ENCODE data around the gene CBX5. TPM values are rescaled to one million over a fixed set of nuclear protein-coding genes. Genes with fewer than 3 reads are reported as not detected.

The CBX5 gene
- total RNA-seq, 4 donors from 2014 or later: 32.5 to 62.4 (median 49.3) TPM

DNA sequence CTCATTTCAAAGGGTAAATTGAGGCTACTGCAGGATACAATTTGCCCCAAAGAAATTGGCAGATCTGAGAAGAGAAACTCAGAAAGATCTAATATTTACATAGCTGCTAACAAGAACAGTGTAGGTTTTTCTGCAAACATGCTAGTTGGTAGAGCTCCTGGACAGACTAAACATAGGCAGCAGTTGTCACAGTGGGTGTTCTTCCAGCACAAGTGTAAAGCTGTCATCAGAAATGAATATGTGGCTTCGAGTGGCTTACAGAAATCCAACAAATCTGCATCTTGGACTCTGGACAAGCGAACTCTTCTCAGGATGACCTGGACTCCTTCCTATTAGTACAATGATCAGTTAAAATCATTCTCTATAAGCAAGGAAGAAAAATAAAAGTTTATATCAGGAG, 5.9 kb downstream of the CBX5 start:
- Histone ChIP-seq H3K36me3 (peaks cover 0 to 15% of the 10 kb centered on the region in 2 donors), H3K9me3 (no peaks in the 10 kb centered on the region), H3K4me3 (no peak overlapping the region), H3K4me1 (peaks cover 7 to 56% (median 12%) of the 10 kb centered on the region in 3 donors), H3K27ac (peak overlapping the region in 1 of 4 donors; percentile 1), H3K27me3 (no peaks in the 10 kb centered on the region)
- no peak for ATAC-seq
- 61 to 70% methylated on average over 2 of the region's 2 CpGs for WGBS, 2 donors (ENCODE audit: low coverage in 1 of 2)
- no peak for TF ChIP-seq POLR2A (IDR thresholded peaks at IDR 0.05)
- TF ChIP-seq POLR2AphosphoS5 (IDR thresholded peaks at IDR 0.05): no peak
- TF ChIP-seq, protein P1, sequence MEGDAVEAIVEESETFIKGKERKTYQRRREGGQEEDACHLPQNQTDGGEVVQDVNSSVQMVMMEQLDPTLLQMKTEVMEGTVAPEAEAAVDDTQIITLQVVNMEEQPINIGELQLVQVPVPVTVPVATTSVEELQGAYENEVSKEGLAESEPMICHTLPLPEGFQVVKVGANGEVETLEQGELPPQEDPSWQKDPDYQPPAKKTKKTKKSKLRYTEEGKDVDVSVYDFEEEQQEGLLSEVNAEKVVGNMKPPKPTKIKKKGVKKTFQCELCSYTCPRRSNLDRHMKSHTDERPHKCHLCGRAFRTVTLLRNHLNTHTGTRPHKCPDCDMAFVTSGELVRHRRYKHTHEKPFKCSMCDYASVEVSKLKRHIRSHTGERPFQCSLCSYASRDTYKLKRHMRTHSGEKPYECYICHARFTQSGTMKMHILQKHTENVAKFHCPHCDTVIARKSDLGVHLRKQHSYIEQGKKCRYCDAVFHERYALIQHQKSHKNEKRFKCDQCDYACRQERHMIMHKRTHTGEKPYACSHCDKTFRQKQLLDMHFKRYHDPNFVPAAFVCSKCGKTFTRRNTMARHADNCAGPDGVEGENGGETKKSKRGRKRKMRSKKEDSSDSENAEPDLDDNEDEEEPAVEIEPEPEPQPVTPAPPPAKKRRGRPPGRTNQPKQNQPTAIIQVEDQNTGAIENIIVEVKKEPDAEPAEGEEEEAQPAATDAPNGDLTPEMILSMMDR (IDR thresholded peaks at IDR 0.05): no peak
- TF ChIP-seq EP300 (IDR thresholded peaks at IDR 0.05): no peak

DNA sequence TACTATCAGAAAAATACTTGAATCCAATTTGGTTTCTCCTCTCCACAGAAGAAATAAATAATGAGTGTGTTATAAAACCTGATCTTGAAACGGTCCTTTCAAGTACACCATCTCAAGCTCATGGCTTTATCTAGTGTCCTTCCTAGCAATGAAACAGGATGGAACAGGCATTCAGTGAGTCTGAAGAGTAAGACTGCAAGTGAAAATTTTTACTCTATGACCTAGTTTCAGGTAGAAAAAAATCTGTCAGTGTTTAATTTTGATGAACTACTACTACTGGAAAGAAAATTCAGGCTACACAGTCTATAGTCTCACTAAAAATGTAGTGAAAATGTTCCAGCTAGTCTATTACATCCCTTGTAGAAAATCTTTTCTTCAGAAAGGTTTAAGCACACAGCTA, 7.7 kb downstream of the CBX5 start:
- Histone ChIP-seq H3K36me3 (peaks cover 0 to 15% of the 10 kb centered on the region in 2 donors), H3K9me3 (no peaks in the 10 kb centered on the region), H3K4me3 (no peak overlapping the region), H3K27ac (peak overlapping the region in 1 of 4 donors; percentile 30), H3K4me1 (peaks cover 0 to 39% (median 0%) of the 10 kb centered on the region in 3 donors), H3K27me3 (no peaks in the 10 kb centered on the region)
- WGBS, 2 donors (ENCODE audit: low coverage in 1 of 2): 59 to 86% methylated on average over 1 of the region's 1 CpG
- ATAC-seq: no peak
- TF ChIP-seq EP300 (IDR thresholded peaks at IDR 0.05) (no peak), POLR2A (IDR thresholded peaks at IDR 0.05) (no peak), POLR2AphosphoS5 (IDR thresholded peaks at IDR 0.05) (no peak)
- TF ChIP-seq, protein P1 (IDR thresholded peaks at IDR 0.05): no peak

DNA sequence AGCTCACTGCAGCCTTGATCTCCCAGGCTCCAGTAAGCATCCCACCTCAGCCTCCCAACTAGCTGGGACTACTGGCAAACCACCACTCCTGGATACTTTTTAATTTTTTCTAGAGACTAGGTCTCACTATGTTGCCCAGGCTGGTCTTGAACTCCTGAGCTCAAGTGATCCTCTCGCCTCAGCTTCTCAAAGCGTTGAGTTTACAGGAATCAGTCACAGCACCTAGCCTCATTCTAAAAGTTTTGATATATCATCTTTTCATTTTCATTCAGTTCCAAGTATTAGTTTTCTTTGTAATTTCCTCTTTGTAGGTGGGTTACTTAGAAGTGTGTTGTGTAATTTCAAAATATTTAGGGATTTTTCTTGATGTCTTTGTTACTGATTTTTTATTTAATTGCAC, 9.6 kb downstream of the CBX5 start:
- Histone ChIP-seq H3K27me3 (no peaks in the 10 kb centered on the region), H3K27ac (no peak overlapping the region), H3K9me3 (no peaks in the 10 kb centered on the region), H3K4me3 (no peak overlapping the region), H3K36me3 (peaks cover 0 to 15% of the 10 kb centered on the region in 2 donors), H3K4me1 (peaks cover 0 to 20% (median 0%) of the 10 kb centered on the region in 3 donors)
- ATAC-seq: no peak
- TF ChIP-seq EP300 (IDR thresholded peaks at IDR 0.05) (no peak), POLR2AphosphoS5 (IDR thresholded peaks at IDR 0.05) (no peak)
- TF ChIP-seq, protein P1 (IDR thresholded peaks at IDR 0.05): no peak
- 100% methylated on average over 2 of the region's 2 CpGs; no CpG with 5 or more reads in 1 of the 2 donors for WGBS, 2 donors (ENCODE audit: low coverage in 1 of 2)

DNA sequence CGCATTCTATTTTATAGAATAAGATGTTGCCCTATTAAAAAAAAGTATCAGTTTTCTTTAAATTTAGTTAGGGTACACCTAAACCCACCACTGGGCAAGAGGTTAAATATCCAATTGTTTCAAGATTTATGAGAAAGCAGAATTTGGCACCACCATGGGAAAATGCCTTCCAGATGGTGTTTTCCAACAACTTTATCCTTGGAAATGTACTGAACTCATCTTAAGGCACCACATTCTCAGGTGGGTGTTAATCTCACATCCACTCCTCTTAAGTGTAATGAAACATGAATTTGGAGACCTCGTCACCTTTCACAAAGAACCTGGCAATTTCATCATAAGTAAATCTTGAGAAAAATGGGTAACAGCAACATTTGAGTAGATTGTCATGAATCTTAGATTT, 13.1 kb downstream of the CBX5 start:
- WGBS, 2 donors (ENCODE audit: low coverage in 1 of 2): 95% methylated on average over 2 of the region's 2 CpGs
- TF ChIP-seq EP300 (IDR thresholded peaks at IDR 0.05) (no peak), POLR2AphosphoS5 (IDR thresholded peaks at IDR 0.05) (no peak), POLR2A (IDR thresholded peaks at IDR 0.05) (no peak)
- TF ChIP-seq, protein P1 (IDR thresholded peaks at IDR 0.05): no peak
- Histone ChIP-seq H3K4me3 (no peak overlapping the region), H3K27ac (no peak overlapping the region), H3K36me3 (no peaks in the 10 kb centered on the region), H3K27me3 (no peaks in the 10 kb centered on the region), H3K9me3 (no peaks in the 10 kb centered on the region), H3K4me1 (peaks cover 5 to 10% (median 7%) of the 10 kb centered on the region in 3 donors)
- no peak for ATAC-seq

DNA sequence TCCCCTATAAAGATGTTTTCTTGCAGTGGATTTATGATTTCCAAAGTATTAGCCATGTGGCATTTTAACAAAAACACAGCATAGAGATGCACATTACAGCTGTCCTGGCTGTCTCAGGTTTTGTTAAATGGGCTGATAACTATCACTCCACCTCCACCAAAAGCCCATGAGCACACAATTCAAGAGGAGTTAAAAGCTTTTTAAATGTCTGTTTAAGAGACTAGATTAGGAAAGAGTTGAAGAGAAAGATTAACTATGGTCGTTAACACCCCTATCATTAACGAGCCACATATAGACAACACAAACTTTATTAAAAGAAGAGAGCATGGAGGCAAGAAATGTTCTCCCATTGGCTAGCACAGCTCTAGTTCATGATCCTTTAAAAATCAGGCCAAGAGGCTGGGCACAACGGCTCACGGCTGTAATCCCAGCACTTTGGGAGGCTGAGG, 14.5 kb downstream of the CBX5 start:
- no peaks in the 10 kb centered on the region for H3K9me3 ChIP-seq
- TF ChIP-seq EP300 (IDR thresholded peaks at IDR 0.05) (no peak), POLR2AphosphoS5 (IDR thresholded peaks at IDR 0.05) (no peak), POLR2A (IDR thresholded peaks at IDR 0.05) (no peak)
- TF ChIP-seq, protein P1 (IDR thresholded peaks at IDR 0.05): no peak
- H3K27ac ChIP-seq: no peak overlapping the region
- ATAC-seq: no peak
- no peak overlapping the region for H3K4me3 ChIP-seq
- whole genome bisulfite sequencing, 2 donors (ENCODE audit: low coverage in 1 of 2): 65 to 93% methylated on average over 4 of the region's 4 CpGs
- H3K4me1 ChIP-seq: peaks cover 6 to 25% (median 12%) of the 10 kb centered on the region in 3 donors
- no peaks in the 10 kb centered on the region for H3K36me3 ChIP-seq
- no peaks in the 10 kb centered on the region for H3K27me3 ChIP-seq

All from gastroesophageal sphincter (tissue), 4 donors.